Measurements from ENCODE around the gene OR2J2. TPM values are rescaled to one million over a fixed set of nuclear protein-coding genes. Genes with fewer than 3 reads are reported as not detected.
"Not testable (repeated sequence)": the region's sequence is repeated elsewhere in the genome, so short reads cannot be mapped to it uniquely, and the experiment has no call there.

The OR2J2 gene
- total and polyA plus RNA-seq, 7 donors, result not detected

- 61 to 78% (median 69%) methylated on average over 1 of the region's 1 CpG for WGBS, 3 donors
- no peak for ATAC-seq
- no peaks in the 10 kb centered on the region for H3K36me3 ChIP-seq (ENCODE audit: insufficient read depth in 1 of 2, low read depth in 1 of 2)
- H3K4me3 ChIP-seq, result no peak overlapping the region
- intact Hi-C loops (cut with DNase I), result no loop called here
- H3K27me3 ChIP-seq (ENCODE audit: insufficient read depth in 3 of 3, low read length in 2 of 3), result no peaks in the 10 kb centered on the region
- no peak overlapping the region for H3K27ac ChIP-seq
- no peaks in the 10 kb centered on the region for H3K9me3 ChIP-seq
- H3K4me1 ChIP-seq, result no peaks in the 10 kb centered on the region
- TF ChIP-seq, protein P1, sequence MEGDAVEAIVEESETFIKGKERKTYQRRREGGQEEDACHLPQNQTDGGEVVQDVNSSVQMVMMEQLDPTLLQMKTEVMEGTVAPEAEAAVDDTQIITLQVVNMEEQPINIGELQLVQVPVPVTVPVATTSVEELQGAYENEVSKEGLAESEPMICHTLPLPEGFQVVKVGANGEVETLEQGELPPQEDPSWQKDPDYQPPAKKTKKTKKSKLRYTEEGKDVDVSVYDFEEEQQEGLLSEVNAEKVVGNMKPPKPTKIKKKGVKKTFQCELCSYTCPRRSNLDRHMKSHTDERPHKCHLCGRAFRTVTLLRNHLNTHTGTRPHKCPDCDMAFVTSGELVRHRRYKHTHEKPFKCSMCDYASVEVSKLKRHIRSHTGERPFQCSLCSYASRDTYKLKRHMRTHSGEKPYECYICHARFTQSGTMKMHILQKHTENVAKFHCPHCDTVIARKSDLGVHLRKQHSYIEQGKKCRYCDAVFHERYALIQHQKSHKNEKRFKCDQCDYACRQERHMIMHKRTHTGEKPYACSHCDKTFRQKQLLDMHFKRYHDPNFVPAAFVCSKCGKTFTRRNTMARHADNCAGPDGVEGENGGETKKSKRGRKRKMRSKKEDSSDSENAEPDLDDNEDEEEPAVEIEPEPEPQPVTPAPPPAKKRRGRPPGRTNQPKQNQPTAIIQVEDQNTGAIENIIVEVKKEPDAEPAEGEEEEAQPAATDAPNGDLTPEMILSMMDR (IDR thresholded peaks at IDR 0.05), result no peak
- DNase-seq, result no peak
These were observed 17.6 kb upstream of the OR2J2 start for GRCh38 chr6:29153083-29153482.

DNA sequence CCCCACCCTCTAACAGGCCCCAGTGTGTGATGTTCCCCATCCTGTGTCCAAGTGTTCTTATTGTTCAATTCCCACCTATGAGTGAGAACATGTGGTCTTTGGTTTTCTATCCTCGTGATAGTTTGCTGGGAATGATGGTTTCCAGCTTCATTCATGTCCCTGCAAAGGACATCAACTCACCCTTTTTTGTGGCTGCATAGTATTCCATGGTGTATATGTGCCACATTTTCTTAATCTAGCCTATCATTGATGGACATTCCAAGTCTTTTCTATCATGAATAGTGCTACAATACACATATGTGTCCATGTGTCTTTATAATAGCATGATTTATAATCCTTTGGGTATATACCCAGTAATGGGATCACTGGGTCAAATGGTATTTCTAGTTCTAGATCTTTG, 15.5 kb upstream of the OR2J2 start:
- H3K36me3 ChIP-seq (ENCODE audit: insufficient read depth in 1 of 2, low read depth in 1 of 2); H3K4me3 ChIP-seq; H3K9me3 ChIP-seq; intact Hi-C loops (cut with DNase I); ATAC-seq; DNase-seq; H3K4me1 ChIP-seq; H3K27ac ChIP-seq; H3K27me3 ChIP-seq (ENCODE audit: insufficient read depth in 3 of 3, low read length in 2 of 3): not testable (repeated sequence)
- 23 to 45% (median 41%) methylated on average over 1 of the region's 1 CpG for WGBS, 3 donors

DNA sequence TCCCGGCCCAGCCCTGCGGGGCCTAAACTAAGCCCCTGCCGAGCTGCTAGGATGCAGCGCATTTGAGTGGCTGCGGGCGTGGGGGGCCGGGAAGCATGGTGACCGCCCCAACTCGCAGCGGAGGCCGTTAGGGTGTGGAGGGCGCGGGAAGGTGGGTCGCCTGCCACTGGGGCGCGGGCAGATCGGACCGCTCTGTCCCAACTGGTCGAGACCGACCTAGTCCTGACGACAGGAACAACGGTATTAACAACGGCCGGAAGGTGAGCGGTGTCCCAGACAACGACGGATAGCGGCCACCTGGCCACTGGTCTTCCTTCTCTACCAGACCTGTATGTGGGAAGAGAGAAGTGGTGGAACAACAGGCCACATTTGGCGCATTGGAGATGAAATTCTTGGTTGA, 10.8 kb upstream of the OR2J2 start:
- H3K27me3 ChIP-seq (ENCODE audit: insufficient read depth in 3 of 3, low read length in 2 of 3); ATAC-seq; H3K27ac ChIP-seq; H3K9me3 ChIP-seq; H3K36me3 ChIP-seq (ENCODE audit: insufficient read depth in 1 of 2, low read depth in 1 of 2); H3K4me1 ChIP-seq; DNase-seq; H3K4me3 ChIP-seq; intact Hi-C loops (cut with DNase I): not testable (repeated sequence)
- 88 to 96% (median 94%) methylated on average over 8 to 23 of the region's 29 CpGs for WGBS, 3 donors

DNA sequence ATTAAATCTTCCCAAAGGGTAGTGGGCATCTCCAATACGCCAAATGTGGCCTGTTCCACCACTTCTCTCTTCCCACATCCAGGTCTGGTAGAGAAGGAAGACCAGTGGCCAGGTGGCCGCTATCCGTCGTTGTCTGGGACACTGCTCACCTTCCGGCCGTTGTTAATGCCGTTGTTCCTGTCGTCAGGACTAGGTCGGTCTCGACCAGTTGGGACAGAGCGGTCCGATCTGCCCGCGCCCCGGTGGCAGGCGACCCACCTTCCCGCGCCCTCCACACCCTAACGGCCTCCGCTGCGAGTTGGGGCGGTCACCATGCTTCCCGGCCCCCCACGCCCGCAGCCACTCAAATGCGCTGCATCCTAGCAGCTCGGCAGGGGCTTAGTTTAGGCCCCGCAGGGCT, 5.1 kb upstream of the OR2J2 start:
- H3K4me3 ChIP-seq; H3K36me3 ChIP-seq (ENCODE audit: insufficient read depth in 1 of 2, low read depth in 1 of 2); H3K9me3 ChIP-seq; H3K27ac ChIP-seq; ATAC-seq; intact Hi-C loops (cut with DNase I); H3K4me1 ChIP-seq; H3K27me3 ChIP-seq (ENCODE audit: insufficient read depth in 3 of 3, low read length in 2 of 3); DNase-seq: not testable (repeated sequence)
- WGBS, 3 donors, result 90 to 92% (median 90%) methylated on average over 12 to 21 of the region's 28 CpGs

GRCh38 chr6:29171736-29172135, 1.0 kb downstream of the OR2J2 start:
- Histone ChIP-seq H3K27me3 (ENCODE audit: insufficient read depth in 3 of 3, low read length in 2 of 3) (no peaks in the 10 kb centered on the region), H3K4me1 (no peaks in the 10 kb centered on the region), H3K36me3 (ENCODE audit: insufficient read depth in 1 of 2, low read depth in 1 of 2) (no peaks in the 10 kb centered on the region), H3K27ac (no peak overlapping the region), H3K4me3 (no peak overlapping the region), H3K9me3 (no peaks in the 10 kb centered on the region)
- intact Hi-C loops (cut with DNase I), result no loop called here
- WGBS, 3 donors, result 80 to 83% (median 81%) methylated on average over 1 of the region's 1 CpG
- no peak for ATAC-seq
- TF ChIP-seq, protein P1 (IDR thresholded peaks at IDR 0.05), result no peak
- DNase-seq, result no peak

GRCh38 chr6:29183594-29183993, 12.9 kb downstream of the OR2J2 start:
- no peak overlapping the region for H3K27ac ChIP-seq
- ATAC-seq (no peak), DNase-seq (no peak)
- H3K4me1 ChIP-seq, result no peaks in the 10 kb centered on the region
- no peaks in the 10 kb centered on the region for H3K36me3 ChIP-seq (ENCODE audit: insufficient read depth in 1 of 2, low read depth in 1 of 2)
- TF ChIP-seq, protein P1 (IDR thresholded peaks at IDR 0.05), result no peak
- H3K4me3 ChIP-seq, result no peak overlapping the region
- WGBS, 3 donors, result 74 to 81% (median 79%) methylated on average over 1 of the region's 1 CpG
- intact Hi-C loops (cut with DNase I), result no loop called here
- peaks cover 9% of the 10 kb centered on the region for H3K9me3 ChIP-seq
- H3K27me3 ChIP-seq (ENCODE audit: insufficient read depth in 3 of 3, low read length in 2 of 3), result no peaks in the 10 kb centered on the region

GRCh38 chr6:29188659-29189058, 18.0 kb downstream of the OR2J2 start:
- intact Hi-C loops (cut with DNase I); H3K27me3 ChIP-seq (ENCODE audit: insufficient read depth in 3 of 3, low read length in 2 of 3); H3K27ac ChIP-seq; H3K36me3 ChIP-seq (ENCODE audit: insufficient read depth in 1 of 2, low read depth in 1 of 2); H3K4me3 ChIP-seq; H3K4me1 ChIP-seq; ATAC-seq; H3K9me3 ChIP-seq; DNase-seq: not testable (repeated sequence)
- 38 to 52% (median 48%) methylated on average over 1 of the region's 1 CpG for WGBS, 3 donors
